Mesendoderm (in vitro differentiated cells): ENCODE data around the gene NUP37.
"Not testable (repeated sequence)": the region's sequence is repeated elsewhere in the genome, so short reads cannot be mapped to it uniquely, and the experiment has no call there.

Experiments used
- DNase-seq: peaks from one replicate; pipeline ENCODE4 v3.0.0; 2013
- H2AK5ac ChIP-seq: 2 replicates; pipeline ENCODE4 v1.6.1; 2013; ENCODE audit warnings: low read length, inconsistent platforms
- H2BK120ac ChIP-seq: 2 replicates; pipeline ENCODE4 v1.6.1; 2013; ENCODE audit warnings: low read depth, mild to moderate bottlenecking, low read length, moderate library complexity, mixed read lengths
- H2BK15ac ChIP-seq: replicated peaks from 2 replicates; pipeline ENCODE4 v1.6.1; 2013; ENCODE audit warnings: low read depth, mild to moderate bottlenecking, moderate library complexity
- H2BK5ac ChIP-seq: 2 replicates; pipeline ENCODE4 v1.6.1; 2013; ENCODE audit warnings: low read length, inconsistent platforms
- H3K18ac ChIP-seq: 2 replicates; pipeline ENCODE4 v1.6.1; 2013; ENCODE audit warnings: mild to moderate bottlenecking, low read length, mixed read lengths
- H3K23ac ChIP-seq: one replicate; pipeline ENCODE4 v1.6.1; 2013; ENCODE audit warnings: low read length
- H3K27ac ChIP-seq: 2 replicates; pipeline ENCODE4 v1.5.1; 2013; ENCODE audit warnings: low read depth, mild to moderate bottlenecking, inconsistent platforms, low read length, moderate library complexity
- H3K27me3 ChIP-seq: 2 replicates; pipeline ENCODE4 v1.6.1; 2013; ENCODE audit warnings: low read length, control low read depth, mild to moderate bottlenecking, inconsistent platforms; ENCODE audit not compliant: insufficient read depth, poor library complexity
- H3K36me3 ChIP-seq: 2 replicates; pipeline ENCODE4 v1.6.1; 2013; ENCODE audit warnings: low read length, inconsistent platforms; ENCODE audit not compliant: control insufficient read depth, insufficient read depth
- H3K4ac ChIP-seq: one replicate; pipeline ENCODE4 v1.6.1; 2013; ENCODE audit warnings: low read depth, mild to moderate bottlenecking, low read length, moderate library complexity
- H3K4me1 ChIP-seq: 2 replicates; pipeline ENCODE4 v1.6.1; 2013; ENCODE audit warnings: low read depth, low read length, inconsistent platforms; ENCODE audit not compliant: control insufficient read depth
- H3K4me2 ChIP-seq: 2 replicates; pipeline ENCODE4 v1.6.1; 2013; ENCODE audit warnings: low read length
- H3K4me3 ChIP-seq: 2 replicates; pipeline ENCODE4 v1.5.1; 2013; ENCODE audit warnings: mild to moderate bottlenecking, low read length
- H3K56ac ChIP-seq: one replicate; pipeline ENCODE4 v1.6.1; 2013; ENCODE audit warnings: low read length
- H3K79me1 ChIP-seq: 2 replicates; pipeline ENCODE4 v1.6.1; 2013; ENCODE audit warnings: low read length, inconsistent platforms
- H3K79me2 ChIP-seq: 2 replicates; pipeline ENCODE4 v1.6.1; 2013; ENCODE audit warnings: mild to moderate bottlenecking, low read length; ENCODE audit not compliant: control insufficient read depth, insufficient read depth
- H3K9ac ChIP-seq: 2 replicates; pipeline ENCODE4 v1.6.1; 2013; ENCODE audit warnings: low read length, inconsistent platforms
- H4K5ac ChIP-seq: one replicate; pipeline ENCODE4 v1.6.1; 2013; ENCODE audit warnings: low read length
- H4K8ac ChIP-seq: one replicate; pipeline ENCODE4 v1.6.1; 2013; ENCODE audit warnings: low read depth, mild to moderate bottlenecking, control low read depth, low read length, moderate library complexity
- WGBS: extraction: QIAGEN DNeasy Blood & Tissue Kit; methylation state at CpG from one replicate; pipeline ENCODE4 v1.1.7; 2013; ENCODE audit warnings: low lambda C conversion rate, missing lambda C conversion rate; ENCODE audit not compliant: insufficient coverage; ENCODE audit errors: extremely low coverage; 5-methylcytosine and 5-hydroxymethylcytosine counted together

Gene NUP37

DNA sequence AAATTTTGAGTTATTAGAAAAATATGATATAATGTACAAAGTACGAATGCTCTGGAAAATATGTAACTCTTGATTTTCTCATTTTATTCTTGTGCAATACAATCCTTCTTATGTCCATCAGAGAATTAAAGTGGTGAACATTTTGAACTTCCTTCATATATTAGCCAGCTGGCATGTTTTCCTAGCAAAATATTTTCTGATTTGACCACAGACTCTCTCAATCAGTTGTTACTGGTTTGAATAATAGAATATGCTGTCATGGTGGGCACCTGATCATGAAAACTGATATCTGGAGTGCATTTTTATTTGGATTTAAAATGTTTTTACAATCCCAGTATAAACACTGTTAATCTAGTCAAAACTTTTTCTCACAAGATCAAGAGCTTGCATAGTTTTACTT lies 24.3 kb upstream of the NUP37 start:
- H2BK5ac ChIP-seq = no peak overlapping the region
- H3K4me3 ChIP-seq = no peak overlapping the region
- no peak overlapping the region for H2AK5ac ChIP-seq
- no peaks in the 10 kb centered on the region for H3K79me1 ChIP-seq
- no peak overlapping the region for H3K56ac ChIP-seq
- no peak for DNase-seq
- no peak overlapping the region for H2BK120ac ChIP-seq
- no peak overlapping the region for H3K9ac ChIP-seq
- no peak overlapping the region for H3K4me2 ChIP-seq
- H4K8ac ChIP-seq = no peak overlapping the region
- H3K4me1 ChIP-seq = no peaks in the 10 kb centered on the region
- no peak overlapping the region for H3K27ac ChIP-seq
- 100% methylated on average over 1 of the region's 1 CpG for WGBS
- no peak overlapping the region for H3K23ac ChIP-seq
- H3K27me3 ChIP-seq = no peaks in the 10 kb centered on the region
- H2BK15ac ChIP-seq = no peak overlapping the region
- H3K4ac ChIP-seq = no peak overlapping the region
- H3K36me3 ChIP-seq = no peaks in the 10 kb centered on the region
- no peak overlapping the region for H4K5ac ChIP-seq
- no peaks in the 10 kb centered on the region for H3K79me2 ChIP-seq
- no peak overlapping the region for H3K18ac ChIP-seq

DNA sequence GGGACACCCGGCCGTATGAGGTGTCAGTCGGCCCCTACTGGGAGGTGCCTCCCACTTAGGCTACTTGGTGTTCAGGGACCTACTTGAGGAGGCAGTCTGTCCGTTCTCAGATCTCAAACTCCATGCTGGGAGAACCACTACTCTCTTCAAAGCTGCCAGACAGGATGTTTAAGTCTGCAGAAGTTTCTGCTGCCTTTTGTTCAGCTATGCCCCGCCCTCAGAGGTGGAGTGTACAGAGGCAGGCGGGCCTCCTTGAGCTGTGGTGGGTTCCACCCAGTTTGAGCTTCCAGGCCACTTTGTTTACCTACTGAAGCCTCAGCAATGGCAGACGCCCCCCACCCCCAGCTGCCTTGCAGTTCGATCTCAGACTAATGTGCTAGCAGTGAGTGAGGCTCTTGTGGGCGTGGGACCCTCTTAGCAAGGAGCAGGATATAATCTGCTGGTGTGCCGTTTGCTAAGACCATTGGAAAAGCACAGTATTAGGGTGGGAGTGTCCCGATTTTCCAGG lies 23.0 kb upstream of the NUP37 start:
- not testable (repeated sequence) for H4K5ac ChIP-seq, H4K8ac ChIP-seq, H3K56ac ChIP-seq, H2AK5ac ChIP-seq, H3K36me3 ChIP-seq, H3K79me1 ChIP-seq, H3K23ac ChIP-seq, H3K4me2 ChIP-seq, H3K4me1 ChIP-seq, H3K4me3 ChIP-seq, H3K27ac ChIP-seq, H2BK5ac ChIP-seq, H3K27me3 ChIP-seq, H2BK15ac ChIP-seq, H2BK120ac ChIP-seq, H3K9ac ChIP-seq, H3K18ac ChIP-seq, H3K79me2 ChIP-seq, DNase-seq, H3K4ac ChIP-seq
- WGBS = no CpG with 5 or more reads among the region's 11 CpGs

DNA sequence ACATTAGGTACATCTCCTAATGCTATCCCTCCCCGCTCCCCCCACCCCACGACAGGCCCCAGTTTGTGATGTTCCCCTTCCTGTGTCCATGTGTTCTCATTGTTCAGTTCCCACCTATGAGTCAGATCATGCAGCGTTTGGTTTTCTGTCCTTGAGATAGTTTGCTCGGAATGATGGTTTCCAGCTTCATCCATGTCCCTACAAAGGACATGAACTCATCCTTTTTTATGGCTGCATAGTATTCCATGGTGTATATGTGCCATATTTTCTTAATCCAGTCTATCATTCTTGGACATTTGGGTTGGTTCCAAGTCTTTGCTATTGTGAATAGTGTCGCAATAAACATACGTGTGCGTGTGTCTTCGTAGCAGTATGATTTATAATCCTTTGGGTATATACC lies 17.7 kb upstream of the NUP37 start:
- not testable (repeated sequence) for DNase-seq, H3K9ac ChIP-seq, H3K4ac ChIP-seq, H3K4me1 ChIP-seq, H3K4me2 ChIP-seq, H4K5ac ChIP-seq, H3K79me2 ChIP-seq, H3K27me3 ChIP-seq, H3K23ac ChIP-seq, H3K79me1 ChIP-seq, H4K8ac ChIP-seq, H3K56ac ChIP-seq, H2BK5ac ChIP-seq, H2BK15ac ChIP-seq, H2AK5ac ChIP-seq, H2BK120ac ChIP-seq, H3K36me3 ChIP-seq, H3K18ac ChIP-seq, H3K4me3 ChIP-seq, H3K27ac ChIP-seq
- no CpG with 5 or more reads among the region's 8 CpGs for WGBS

DNA sequence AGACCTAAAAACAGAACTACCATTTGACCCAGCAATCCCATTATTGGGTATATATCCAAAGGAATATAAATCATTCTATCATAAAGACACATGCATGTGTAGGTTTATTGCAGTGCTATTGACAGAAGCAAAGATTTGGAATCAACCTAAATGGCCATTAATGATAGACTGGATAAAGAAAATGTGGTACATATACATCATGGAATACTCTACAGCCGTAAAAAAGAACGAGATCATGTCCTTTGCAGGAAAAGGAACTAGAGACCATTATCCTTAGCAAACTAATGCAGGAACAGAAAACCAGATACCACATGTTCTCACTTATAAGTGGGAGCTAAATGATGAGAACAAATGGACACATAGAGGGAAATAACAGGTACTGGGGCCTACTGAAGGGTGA lies 11.5 kb upstream of the NUP37 start:
- H4K8ac ChIP-seq, H3K23ac ChIP-seq, H3K79me1 ChIP-seq, H2BK5ac ChIP-seq, H3K18ac ChIP-seq, H3K4me1 ChIP-seq, H3K4me3 ChIP-seq, H3K9ac ChIP-seq, H3K79me2 ChIP-seq, H4K5ac ChIP-seq, H2BK120ac ChIP-seq, H3K27ac ChIP-seq, H3K27me3 ChIP-seq, H3K4ac ChIP-seq, H3K4me2 ChIP-seq, H2BK15ac ChIP-seq, DNase-seq, H3K56ac ChIP-seq, H2AK5ac ChIP-seq, H3K36me3 ChIP-seq: not testable (repeated sequence)
- WGBS = no CpG with 5 or more reads among the region's 2 CpGs

DNA sequence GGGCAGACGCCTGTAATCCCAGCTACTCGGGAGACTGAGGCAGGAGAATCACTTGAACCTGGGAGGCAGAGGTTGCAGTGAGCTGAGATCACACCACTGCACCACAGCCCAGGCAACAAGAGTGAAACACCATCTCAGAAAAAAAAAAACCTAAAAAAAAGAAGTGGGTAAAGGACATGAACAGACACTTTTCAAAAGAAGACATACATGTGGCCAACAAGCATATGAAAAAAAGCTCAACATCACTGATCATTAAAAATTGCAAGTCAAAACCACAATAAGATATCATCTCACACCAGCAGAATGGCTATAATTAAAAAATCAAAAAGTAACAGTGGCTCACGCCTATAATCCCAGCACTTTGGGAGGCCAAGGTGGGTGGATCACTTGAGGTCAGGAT lies 10.8 kb upstream of the NUP37 start:
- not testable (repeated sequence) for H2BK15ac ChIP-seq, H3K4me2 ChIP-seq, H3K27ac ChIP-seq, H4K5ac ChIP-seq, H3K36me3 ChIP-seq, H3K56ac ChIP-seq, H3K9ac ChIP-seq, H3K18ac ChIP-seq, H3K23ac ChIP-seq, DNase-seq, H4K8ac ChIP-seq, H3K4me3 ChIP-seq, H3K27me3 ChIP-seq, H3K79me2 ChIP-seq, H3K4me1 ChIP-seq, H3K4ac ChIP-seq, H2AK5ac ChIP-seq, H3K79me1 ChIP-seq, H2BK5ac ChIP-seq, H2BK120ac ChIP-seq
- WGBS = no CpG with 5 or more reads among the region's 3 CpGs

DNA sequence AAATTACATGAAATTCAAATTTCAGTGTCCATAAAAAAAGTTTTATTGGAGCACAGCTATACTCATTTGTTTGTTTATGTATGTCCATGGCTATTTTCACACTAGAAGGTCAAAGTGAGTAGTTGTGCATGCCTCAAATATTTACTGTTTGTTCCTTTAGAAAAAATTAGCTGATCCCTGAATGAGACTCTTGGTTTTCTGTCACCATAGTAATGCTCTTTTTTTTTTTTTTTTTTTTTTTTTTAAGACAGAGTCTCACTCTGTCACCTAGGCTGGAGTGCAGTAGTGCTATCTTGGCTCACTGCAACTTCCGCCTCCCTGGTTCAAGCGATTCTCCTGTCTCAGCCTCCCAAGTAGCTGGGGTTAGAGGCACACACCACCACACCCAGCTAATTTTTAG lies 1.4 kb upstream of the NUP37 start:
- not testable (repeated sequence) for H2BK15ac ChIP-seq, H4K5ac ChIP-seq, H2AK5ac ChIP-seq, H3K27me3 ChIP-seq, H2BK5ac ChIP-seq, H3K4ac ChIP-seq, H4K8ac ChIP-seq, H3K4me3 ChIP-seq, DNase-seq, H3K18ac ChIP-seq, H3K36me3 ChIP-seq, H3K4me1 ChIP-seq, H2BK120ac ChIP-seq, H3K56ac ChIP-seq, H3K4me2 ChIP-seq, H3K27ac ChIP-seq, H3K23ac ChIP-seq
- H3K79me1 ChIP-seq = peaks cover 15% of the 10 kb centered on the region
- peak overlapping the region; percentile 93 for H3K9ac ChIP-seq
- peaks cover 22% of the 10 kb centered on the region for H3K79me2 ChIP-seq
- no CpG with 5 or more reads among the region's 2 CpGs for WGBS
